Measurements from ENCODE around the gene C2.

- TF ChIP-seq EZH2 (IDR thresholded peaks at IDR 0.05; ENCODE audit: insufficient read depth, poor library complexity, severe bottlenecking), result no peak
- TF ChIP-seq EZH2phosphoT487 (IDR thresholded peaks at IDR 0.05; ENCODE audit: insufficient read depth, low read depth), result no peak
Measured at GRCh38 chr6:31947070-31947675, 19.7 kb downstream of the C2 start.
